Hepatocyte (in vitro differentiated cells): ENCODE data around the gene DMRTC2. TPM values are rescaled to one million over a fixed set of nuclear protein-coding genes. Genes with fewer than 3 reads are reported as not detected.

Experiments used
- DNase-seq: peaks from one replicate; pipeline ENCODE4 v3.0.0-alpha.2; 2016; ENCODE audit warnings: low spot score
- H2AFZ ChIP-seq: fragments of 200-600 bp; sonication (generic); 2 replicates; pipeline ENCODE4 v1.6.0; 2016; ENCODE audit warnings: antibody characterized with exemption, mild to moderate bottlenecking
- H3K27ac ChIP-seq: fragments of 200-600 bp; sonication (generic); 2 replicates; pipeline ENCODE4 v1.5.1; 2016; ENCODE audit warnings: mild to moderate bottlenecking
- H3K27me3 ChIP-seq: fragments of 200-600 bp; sonication (generic); 2 replicates; pipeline ENCODE4 v1.6.1; 2016
- H3K36me3 ChIP-seq: fragments of 200-600 bp; sonication (generic); replicated peaks from 2 replicates; pipeline ENCODE4 v1.5.1; 2016; ENCODE audit warnings: low read depth; ENCODE audit not compliant: insufficient read depth
- H3K4me1 ChIP-seq: fragments of 200-600 bp; sonication (generic); 2 replicates; pipeline ENCODE4 v1.5.1; 2016; ENCODE audit warnings: mild to moderate bottlenecking, moderate library complexity; ENCODE audit not compliant: insufficient read depth
- H3K4me2 ChIP-seq: fragments of 200-600 bp; sonication (generic); 2 replicates; pipeline ENCODE4 v1.6.0; 2016
- H3K4me3 ChIP-seq: fragments of 200-600 bp; sonication (generic); 2 replicates; pipeline ENCODE4 v1.5.1; 2016; ENCODE audit warnings: mild to moderate bottlenecking
- H3K79me2 ChIP-seq: fragments of 200-600 bp; sonication (generic); 2 replicates; pipeline ENCODE4 v1.6.0; 2017; ENCODE audit warnings: mild to moderate bottlenecking
- H3K9me2 ChIP-seq: fragments of 200-600 bp; sonication (generic); replicated peaks from 2 replicates; pipeline ENCODE4 v1.6.0; 2017; ENCODE audit warnings: mild to moderate bottlenecking; ENCODE audit not compliant: insufficient read depth
- H3K9me3 ChIP-seq: fragments of 200-600 bp; sonication (generic); 2 replicates; pipeline ENCODE4 v1.5.1; 2016; ENCODE audit warnings: low read depth, mild to moderate bottlenecking
- H4K20me1 ChIP-seq: fragments of 200-600 bp; sonication (generic); 2 replicates; pipeline ENCODE4 v1.6.0; 2016; ENCODE audit warnings: mild to moderate bottlenecking; ENCODE audit not compliant: insufficient read depth, poor library complexity, severe bottlenecking
- CTCF ChIP-seq: fragments of 200-600 bp; sonication (generic); IDR thresholded peaks from 2 replicates; pipeline ENCODE4 v1.5.1; 2016; ENCODE audit warnings: antibody characterized with exemption, mild to moderate bottlenecking; ENCODE audit not compliant: poor library complexity
- EZH2 ChIP-seq: fragments of 200-600 bp; sonication (generic); IDR thresholded peaks from 2 replicates; pipeline ENCODE4 v1.6.1; 2016; ENCODE audit warnings: antibody characterized with exemption, mild to moderate bottlenecking, borderline replicate concordance
- EZH2phosphoT487 ChIP-seq: fragments of 200-600 bp; sonication (generic); IDR thresholded peaks from one replicate; pipeline ENCODE4 v1.6.1; 2018; ENCODE audit warnings: antibody characterized with exemption, mild to moderate bottlenecking, low read depth, moderate library complexity; ENCODE audit not compliant: unreplicated experiment, severe bottlenecking
- WGBS: methylation state at CpG from one replicate; pipeline ENCODE4 v1.1.6; 2016; ENCODE audit warnings: low lambda C conversion rate; ENCODE audit errors: missing lambda C conversion rate; 5-methylcytosine and 5-hydroxymethylcytosine counted together
- polyA plus RNA-seq: library from polyadenylated mRNA; unstranded; fragments of >200 nt; fragmentation: Nextera tagmentation; extraction: Ambion mirVana; gene quantifications from 2 replicates; pipeline ENCODE4 v1.2.1, GENCODE V29; 2016
- total RNA-seq: library from RNA; depleted of rRNA; stranded (reverse); fragments of >200 nt; gene quantifications from 2 replicates; pipeline ENCODE4 v1.2.3, GENCODE V29; 2014

The DMRTC2 gene
- total and polyA plus RNA-seq, 2 experiments from 2014 or later, result not detected

- Histone ChIP-seq H3K36me3 (no peaks in the 10 kb centered on the region), H3K4me1 (no peaks in the 10 kb centered on the region), H3K9me3 (no peaks in the 10 kb centered on the region), H3K9me2 (no peaks in the 10 kb centered on the region), H3K4me3 (no peak overlapping the region), H3K79me2 (no peaks in the 10 kb centered on the region), H3K4me2 (no peak overlapping the region), H4K20me1 (no peaks in the 10 kb centered on the region), H2AFZ (no peak overlapping the region), H3K27me3 (no peaks in the 10 kb centered on the region), H3K27ac (no peak overlapping the region)
- no peak for TF ChIP-seq EZH2phosphoT487
- TF ChIP-seq EZH2, result no peak
- TF ChIP-seq CTCF, result no peak
- 65% methylated on average over 3 of the region's 3 CpGs for WGBS
- no peak for DNase-seq
Measured at GRCh38 chr19:41811036-41811435, 33.8 kb upstream of the DMRTC2 start.

DNA sequence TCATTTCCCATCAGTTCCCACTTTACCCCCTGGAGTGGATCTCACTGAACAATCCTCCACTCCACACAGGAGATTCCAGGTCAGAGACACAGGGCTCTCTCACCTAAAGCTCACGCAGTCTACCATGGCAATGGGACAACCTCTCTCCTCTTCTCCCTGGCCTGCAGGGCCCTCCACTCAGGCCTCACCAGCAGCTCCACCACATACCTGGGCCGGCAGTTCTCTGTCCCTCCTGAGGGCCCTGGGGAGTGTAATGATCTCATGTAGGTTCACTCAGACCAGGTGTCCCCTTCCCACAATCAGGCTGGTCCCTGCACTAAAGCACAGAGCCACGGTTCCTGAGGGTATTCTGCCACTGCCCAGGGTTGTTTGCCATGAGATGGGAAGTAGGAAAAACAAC lies 32.9 kb upstream of the DMRTC2 start:
- H3K4me1 ChIP-seq, result no peaks in the 10 kb centered on the region
- no peaks in the 10 kb centered on the region for H3K9me3 ChIP-seq
- no peak overlapping the region for H3K27ac ChIP-seq
- H2AFZ ChIP-seq, result no peak overlapping the region
- H3K9me2 ChIP-seq, result no peaks in the 10 kb centered on the region
- no peaks in the 10 kb centered on the region for H3K79me2 ChIP-seq
- no peaks in the 10 kb centered on the region for H3K36me3 ChIP-seq
- TF ChIP-seq EZH2phosphoT487 (no peak), EZH2 (no peak), CTCF (no peak)
- H3K27me3 ChIP-seq, result no peaks in the 10 kb centered on the region
- no peak for DNase-seq
- H3K4me2 ChIP-seq, result no peak overlapping the region
- H4K20me1 ChIP-seq, result no peaks in the 10 kb centered on the region
- WGBS, result 54% methylated on average over 3 of the region's 3 CpGs
- H3K4me3 ChIP-seq, result no peak overlapping the region

- no peak for DNase-seq
- Histone ChIP-seq H3K27ac (no peak overlapping the region), H3K4me2 (no peak overlapping the region), H3K27me3 (no peaks in the 10 kb centered on the region), H3K36me3 (no peaks in the 10 kb centered on the region), H3K9me2 (no peaks in the 10 kb centered on the region), H2AFZ (no peak overlapping the region), H3K4me3 (no peak overlapping the region), H4K20me1 (no peaks in the 10 kb centered on the region), H3K4me1 (no peaks in the 10 kb centered on the region), H3K79me2 (no peaks in the 10 kb centered on the region), H3K9me3 (no peaks in the 10 kb centered on the region)
- WGBS, result 56% methylated on average over 4 of the region's 4 CpGs
- TF ChIP-seq CTCF, result no peak
- no peak for TF ChIP-seq EZH2
- no peak for TF ChIP-seq EZH2phosphoT487
Measured at GRCh38 chr19:41813911-41814310, 30.9 kb upstream of the DMRTC2 start.

GRCh38 chr19:41815301-41815700 lies 29.5 kb upstream of the DMRTC2 start:
- H3K27me3 ChIP-seq, result no peaks in the 10 kb centered on the region
- no peaks in the 10 kb centered on the region for H3K9me3 ChIP-seq
- no peaks in the 10 kb centered on the region for H3K79me2 ChIP-seq
- DNase-seq, result no peak
- H3K4me3 ChIP-seq, result no peak overlapping the region
- TF ChIP-seq EZH2phosphoT487 (no peak), CTCF (no peak), EZH2 (no peak)
- WGBS, result 52% methylated on average over 4 of the region's 4 CpGs
- H3K27ac ChIP-seq, result no peak overlapping the region
- H3K4me1 ChIP-seq, result no peaks in the 10 kb centered on the region
- no peak overlapping the region for H3K4me2 ChIP-seq
- H4K20me1 ChIP-seq, result no peaks in the 10 kb centered on the region
- H3K36me3 ChIP-seq, result no peaks in the 10 kb centered on the region
- H2AFZ ChIP-seq, result no peak overlapping the region
- H3K9me2 ChIP-seq, result no peaks in the 10 kb centered on the region
